GM18505 (cell line): ENCODE results near the gene SCIMP.
"Not testable (repeated sequence)": the region's sequence is repeated elsewhere in the genome, so short reads cannot be mapped to it uniquely, and the experiment has no call there.

Experiments used
- ATAC-seq: cut with Tn5 transposase; IDR thresholded peaks from one replicate; pipeline ENCODE4 v1.9.1; 2021; ENCODE audit not compliant: unreplicated experiment
- POLR2A ChIP-seq: IDR thresholded peaks from 4 replicates; pipeline ENCODE4 v1.6.1; 2011; ENCODE audit warnings: borderline replicate concordance; ENCODE audit not compliant: insufficient read depth, insufficient read length; ENCODE audit errors: extremely low read depth

Gene SCIMP

DNA sequence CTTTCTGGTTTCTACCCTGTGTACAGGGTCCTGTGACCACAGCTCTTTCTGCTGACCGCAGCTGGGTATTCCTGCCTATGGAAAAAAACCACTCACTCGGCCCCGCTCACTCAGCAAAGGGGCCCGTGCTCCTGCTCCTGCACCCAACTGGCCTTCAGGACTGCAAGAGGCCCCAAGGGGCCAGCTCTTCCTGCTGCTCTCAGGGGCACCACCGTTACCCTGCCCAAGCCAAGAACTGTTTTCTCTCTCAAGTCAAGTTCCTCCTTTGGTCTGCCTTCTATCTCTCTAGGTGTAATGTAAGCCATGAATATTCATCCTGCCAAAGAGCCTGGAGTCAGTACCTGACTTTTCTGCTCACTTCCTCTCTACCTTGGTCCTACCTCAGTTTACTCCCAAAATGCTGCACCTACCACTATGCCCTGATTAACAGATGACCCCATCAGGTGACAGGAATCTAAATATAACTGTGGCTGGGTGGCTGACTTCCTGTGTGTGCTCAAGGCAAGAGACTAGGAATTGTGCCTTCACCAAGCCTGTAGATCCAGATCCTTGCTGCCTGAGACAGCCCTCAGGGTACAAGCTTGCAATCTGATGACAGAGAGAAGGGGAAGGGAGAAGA, 20.4 kb upstream of the SCIMP start:
- ATAC-seq: no peak
- no peak for TF ChIP-seq POLR2A

DNA sequence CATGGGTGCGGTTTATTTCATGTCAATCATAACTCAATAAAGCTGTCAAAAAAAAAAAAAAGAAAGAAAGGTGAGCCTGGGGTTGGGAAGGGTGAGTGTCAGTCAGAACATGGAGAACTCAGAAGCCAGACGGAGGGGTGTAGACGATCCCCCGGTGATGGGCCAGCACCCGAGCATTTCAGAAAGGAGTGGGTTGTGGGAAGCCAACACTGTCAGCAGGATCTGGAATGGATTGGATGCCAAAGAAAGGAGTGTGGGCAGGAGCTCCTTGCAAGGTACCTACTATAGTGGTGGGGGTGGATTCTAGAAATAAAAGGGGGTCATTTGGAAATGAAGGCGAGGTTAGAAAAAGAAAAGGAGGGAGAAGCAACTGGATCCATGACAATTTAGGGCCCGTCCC, 19.8 kb upstream of the SCIMP start:
- no peak for ATAC-seq
- no peak for TF ChIP-seq POLR2A

- ATAC-seq: no peak
- TF ChIP-seq POLR2A: no peak
Observed at GRCh38 chr17:5249615-5250014, 15.0 kb upstream of the SCIMP start.

- no peak for TF ChIP-seq POLR2A
- no peak for ATAC-seq
Observed at GRCh38 chr17:5248821-5249479, 14.3 kb upstream of the SCIMP start.

DNA sequence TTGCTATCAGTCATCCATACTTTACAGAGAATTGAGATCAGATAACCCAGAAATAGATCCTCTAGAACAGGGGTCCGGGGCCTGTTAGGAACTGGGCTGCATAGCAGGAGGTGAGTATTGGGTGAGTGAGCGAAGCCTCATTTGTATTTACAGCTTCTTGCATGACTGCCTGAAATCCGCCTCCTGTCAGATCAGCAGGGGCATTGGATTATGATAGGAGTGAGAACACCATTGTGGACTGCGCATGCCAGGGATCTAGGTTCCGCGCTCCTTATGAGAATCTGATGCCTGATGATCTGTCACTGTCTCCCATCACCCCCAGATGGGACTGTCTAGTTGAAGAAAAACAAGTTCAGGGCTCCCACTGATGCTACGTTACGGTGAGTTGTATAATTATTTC, 13.0 kb upstream of the SCIMP start:
- no peak for TF ChIP-seq POLR2A

GRCh38 chr17:5241861-5242671, 7.4 kb upstream of the SCIMP start:
- ATAC-seq: peak; percentile 40

More for the DNA sequence above, 13.0 kb upstream of the SCIMP start:
- ATAC-seq: no peak

DNA sequence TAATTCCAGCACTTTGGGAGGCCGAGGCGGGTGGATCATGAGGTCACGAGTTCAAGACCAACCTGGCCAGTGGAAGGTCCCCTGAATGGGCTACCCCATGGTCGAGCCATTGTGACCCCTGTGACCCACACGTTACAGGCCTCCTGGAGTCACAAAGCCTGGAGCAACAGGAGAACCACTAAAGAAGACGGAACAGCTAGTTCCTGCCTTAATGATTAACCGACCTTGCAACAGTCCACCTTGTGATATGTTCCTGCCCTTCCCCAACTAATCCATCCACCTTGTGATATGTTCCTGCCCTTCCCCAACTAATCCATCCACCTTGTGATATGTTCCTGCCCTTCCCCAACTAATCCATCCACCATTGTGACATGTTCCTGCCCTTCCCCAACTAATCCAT, 5.1 kb upstream of the SCIMP start:
- not testable (repeated sequence) for ATAC-seq

More at GRCh38 chr17:5241861-5242671, 7.4 kb upstream of the SCIMP start:
- peak; percentile 68 for TF ChIP-seq POLR2A

DNA sequence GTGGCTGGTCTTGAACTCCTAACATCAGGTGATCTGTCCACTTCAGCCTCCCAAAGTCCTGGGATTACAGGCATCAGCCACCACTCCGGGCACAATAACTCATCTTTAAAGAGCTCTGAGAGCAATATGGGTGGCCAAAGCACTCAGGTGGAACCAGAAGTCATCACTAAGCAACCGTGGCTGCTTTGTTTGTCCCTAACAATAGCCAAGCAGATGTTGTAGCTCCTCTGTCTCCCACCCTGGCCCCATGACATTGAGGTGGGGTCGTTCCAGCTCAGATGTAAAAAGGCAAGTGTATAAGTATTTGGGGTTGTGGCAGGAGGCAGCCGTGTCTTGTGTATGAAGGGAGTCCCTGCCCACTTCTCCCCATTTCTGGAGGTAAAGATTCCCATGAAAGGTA, 3.7 kb upstream of the SCIMP start:
- no peak for ATAC-seq
- no peak for TF ChIP-seq POLR2A

- no peak for ATAC-seq
- TF ChIP-seq POLR2A: peak; percentile 25
Observed at GRCh38 chr17:5237541-5238016, 2.9 kb upstream of the SCIMP start.

GRCh38 chr17:5236938-5237540, 2.4 kb upstream of the SCIMP start:
- peak; percentile 48 for TF ChIP-seq POLR2A
- ATAC-seq: no peak

DNA sequence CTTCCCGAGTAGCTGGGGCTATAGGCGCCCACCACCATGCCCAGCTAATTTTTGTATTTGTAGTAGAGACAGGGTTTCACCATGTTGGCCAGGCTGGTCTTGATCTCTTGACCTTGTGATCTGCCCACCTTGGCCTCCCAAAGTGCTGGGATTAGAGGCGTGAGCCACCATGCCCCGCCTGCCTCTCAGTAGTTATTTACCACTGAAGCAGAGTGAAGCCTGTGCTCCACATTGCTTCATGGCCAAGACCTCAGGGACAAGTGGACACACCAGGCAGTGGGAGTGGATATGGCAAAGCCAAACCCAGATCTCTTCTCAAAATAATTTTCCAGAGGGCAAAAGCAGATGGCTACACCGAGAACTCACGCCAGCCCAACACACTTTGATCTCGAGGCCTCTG, 1.2 kb downstream of the SCIMP start:
- ATAC-seq: not testable (repeated sequence)

DNA sequence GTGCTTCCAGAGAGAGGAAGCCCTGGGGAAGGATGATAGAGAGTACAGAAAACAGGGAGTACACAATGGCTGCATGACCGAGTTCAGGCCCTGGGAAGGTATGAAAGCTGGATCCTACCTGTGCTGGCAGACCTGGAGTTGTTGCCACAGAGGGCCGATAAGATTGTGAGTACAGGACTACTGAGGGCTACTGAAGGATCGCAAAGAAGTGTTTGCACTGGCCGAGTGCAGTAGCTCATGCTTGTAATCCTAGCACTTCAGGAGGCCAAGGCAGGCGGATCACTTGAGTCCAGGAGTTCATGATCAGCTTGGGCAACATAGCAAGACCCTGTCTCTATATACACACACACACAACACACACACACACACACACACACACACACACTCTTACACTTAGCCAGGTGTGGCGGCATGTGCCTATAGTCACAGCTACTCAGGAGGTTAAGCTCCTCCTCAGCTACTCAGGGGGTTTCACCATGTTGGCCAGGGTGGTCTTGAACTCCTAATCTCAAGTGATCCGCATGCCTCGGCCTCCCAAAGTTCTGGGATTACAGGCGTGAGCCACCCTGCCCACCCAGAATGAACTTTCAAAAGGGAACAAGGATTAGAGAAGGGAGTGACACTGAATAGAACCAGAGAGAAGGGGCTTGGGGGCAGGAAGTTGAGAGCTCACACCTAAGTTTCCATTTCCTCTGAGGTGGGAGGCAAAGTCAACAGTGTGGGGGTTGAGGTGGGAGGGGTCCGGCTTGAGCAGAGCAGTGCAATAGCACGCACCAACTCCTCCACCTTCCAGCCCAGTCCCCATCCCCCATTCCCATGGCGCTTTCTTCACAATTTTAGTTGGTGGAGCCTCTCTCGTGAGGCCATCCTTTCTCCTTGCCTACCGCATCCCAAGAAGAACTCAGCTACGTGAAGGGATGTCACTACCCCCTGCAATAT, 7.5 kb downstream of the SCIMP start:
- peak; percentile 42 for ATAC-seq
- peak; percentile 78 for TF ChIP-seq POLR2A

GRCh38 chr17:5225668-5226457, 8.8 kb downstream of the SCIMP start:
- TF ChIP-seq POLR2A: peak; percentile 59
- peak; percentile 38 for ATAC-seq

GRCh38 chr17:5221912-5222311, 12.7 kb downstream of the SCIMP start:
- ATAC-seq: not testable (repeated sequence)
